IPS DF 6.9 (cell line): ENCODE results near the gene LTBP1.

Experiments used
- DNase-seq: peaks from one replicate; pipeline ENCODE4 v3.0.0-alpha.2; 2013; ENCODE audit warnings: low read depth, low spot score
- H3K27ac ChIP-seq: one replicate; pipeline ENCODE4 v1.5.1; 2013; ENCODE audit warnings: low read length, control low read depth
- H3K27me3 ChIP-seq: 2 replicates; pipeline ENCODE4 v1.6.1; 2013; ENCODE audit warnings: mild to moderate bottlenecking, low read length; ENCODE audit not compliant: control insufficient read depth, insufficient read depth
- H3K36me3 ChIP-seq: 2 replicates; pipeline ENCODE4 v1.6.1; 2013; ENCODE audit warnings: low read length; ENCODE audit not compliant: control insufficient read depth, insufficient read depth
- H3K4me1 ChIP-seq: 2 replicates; pipeline ENCODE4 v1.6.1; 2013; ENCODE audit warnings: low read length; ENCODE audit not compliant: control insufficient read depth, insufficient read depth
- H3K4me3 ChIP-seq: 2 replicates; pipeline ENCODE4 v1.5.1; 2013; ENCODE audit warnings: mild to moderate bottlenecking, low read length
- H3K9me3 ChIP-seq: 2 replicates; pipeline ENCODE4 v1.6.1; 2013; ENCODE audit warnings: low read length, inconsistent platforms; ENCODE audit not compliant: control insufficient read depth, insufficient read depth
- WGBS: extraction: QIAGEN DNeasy Blood & Tissue Kit; methylation state at CpG from one replicate; pipeline ENCODE4 v1.1.7; 2013; ENCODE audit warnings: mixed read lengths, missing lambda C conversion rate; ENCODE audit not compliant: insufficient read length, insufficient coverage; 5-methylcytosine and 5-hydroxymethylcytosine counted together

LTBP1 gene

DNA sequence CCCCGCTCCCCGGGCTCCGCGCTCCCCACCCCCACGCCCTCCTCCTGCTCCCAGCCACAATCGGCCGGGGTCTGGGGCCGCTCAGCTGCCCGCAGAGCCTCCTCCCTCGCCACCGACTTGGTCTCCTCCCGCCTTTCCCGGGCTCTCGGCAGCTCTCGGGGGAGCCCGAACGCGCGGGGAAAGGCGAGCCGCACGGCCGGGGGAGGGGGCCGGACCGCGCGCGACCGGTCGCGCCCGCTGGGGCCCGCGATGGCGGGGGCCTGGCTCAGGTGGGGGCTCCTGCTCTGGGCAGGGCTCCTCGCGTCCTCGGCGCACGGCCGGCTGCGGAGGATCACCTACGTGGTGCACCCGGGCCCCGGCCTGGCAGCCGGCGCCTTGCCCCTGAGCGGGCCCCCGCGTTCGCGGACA is 327 bp downstream of the LTBP1 start:
- no peak for DNase-seq
- no peak overlapping the region for H3K27ac ChIP-seq
- no CpG with 5 or more reads among the region's 52 CpGs for WGBS

DNA sequence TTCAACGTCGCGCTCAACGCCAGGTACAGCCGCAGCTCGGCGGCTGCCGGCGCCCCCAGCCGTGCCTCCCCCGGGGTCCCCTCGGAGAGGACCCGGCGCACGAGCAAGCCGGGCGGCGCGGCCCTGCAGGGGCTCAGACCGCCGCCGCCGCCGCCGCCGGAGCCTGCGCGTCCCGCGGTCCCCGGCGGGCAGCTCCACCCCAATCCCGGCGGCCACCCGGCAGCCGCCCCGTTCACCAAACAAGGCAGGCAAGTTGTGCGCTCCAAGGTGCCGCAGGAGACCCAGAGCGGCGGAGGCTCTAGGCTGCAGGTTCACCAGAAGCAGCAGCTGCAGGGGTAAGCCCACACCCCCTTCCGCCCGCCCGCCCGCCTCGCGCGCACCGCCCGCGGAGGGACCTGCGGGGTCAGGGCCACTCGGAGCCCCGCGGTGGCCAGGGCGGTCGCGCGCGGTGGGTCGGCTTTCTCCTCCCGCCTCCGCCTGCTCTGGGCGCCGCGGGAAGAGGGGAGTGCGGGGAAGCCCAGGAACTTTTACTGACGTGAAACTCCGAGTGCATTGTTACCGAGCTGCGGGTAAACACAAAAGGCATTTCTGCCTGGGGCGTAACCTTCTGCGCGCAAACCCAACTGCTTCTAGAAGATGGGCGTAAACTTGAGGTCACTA is 861 bp downstream of the LTBP1 start:
- Histone ChIP-seq H3K27me3 (no peaks in the 10 kb centered on the region), H3K4me1 (0 out of 2 replicates have a peak, but pooled peaks cover 2% of the 10 kb centered on the region), H3K9me3 (no peaks in the 10 kb centered on the region), H3K27ac (no peak overlapping the region), H3K4me3 (peak overlapping the region; percentile 46), H3K36me3 (no peaks in the 10 kb centered on the region; the same call in 1 of the 2 replicates)
- DNase-seq, result no peak
- WGBS, result no CpG with 5 or more reads among the region's 75 CpGs

More for the DNA sequence above, 327 bp downstream of the LTBP1 start:
- H3K4me3 ChIP-seq, result peak overlapping the region; percentile 46
- no peaks in the 10 kb centered on the region; the same call in 1 of the 2 replicates for H3K36me3 ChIP-seq
- no peaks in the 10 kb centered on the region for H3K27me3 ChIP-seq
- H3K9me3 ChIP-seq, result no peaks in the 10 kb centered on the region
- H3K4me1 ChIP-seq, result 0 out of 2 replicates have a peak, but pooled peaks cover 2% of the 10 kb centered on the region

DNA sequence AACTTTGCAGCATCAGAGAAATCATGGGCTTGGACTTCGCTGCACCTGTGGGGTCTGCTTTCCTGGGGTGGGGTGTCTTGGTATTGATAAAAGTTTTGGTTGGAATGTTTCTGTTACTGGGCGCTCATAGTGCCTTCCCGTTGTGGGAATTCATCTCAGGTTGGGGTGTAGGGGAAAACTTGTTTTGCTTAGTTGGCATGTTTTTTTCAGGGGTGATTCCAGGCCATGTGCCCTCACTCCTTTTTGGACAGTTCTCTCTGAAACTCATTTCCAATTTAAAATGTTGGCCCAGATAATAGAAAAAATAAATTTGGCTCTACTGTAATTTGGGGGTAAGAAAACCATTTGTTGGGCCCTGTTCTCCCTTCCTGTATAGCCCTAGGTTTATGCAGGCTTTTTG is 1.5 kb downstream of the LTBP1 start:
- Histone ChIP-seq H3K4me3 (peak overlapping the region; percentile 46; the same call in 1 of the 2 replicates), H3K27me3 (no peaks in the 10 kb centered on the region), H3K36me3 (no peaks in the 10 kb centered on the region; the same call in 1 of the 2 replicates), H3K9me3 (no peaks in the 10 kb centered on the region), H3K4me1 (0 out of 2 replicates have a peak, but pooled peaks cover 2% of the 10 kb centered on the region), H3K27ac (no peak overlapping the region)
- no peak for DNase-seq
- no CpG with 5 or more reads among the region's 3 CpGs for WGBS

GRCh38 chr2:32949260-32949659 is 2.5 kb downstream of the LTBP1 start:
- WGBS, result no CpG with 5 or more reads among the region's 3 CpGs
- Histone ChIP-seq H3K4me3 (no peak overlapping the region), H3K9me3 (no peaks in the 10 kb centered on the region), H3K4me1 (0 out of 2 replicates have a peak, but pooled peaks cover 2% of the 10 kb centered on the region), H3K36me3 (no peaks in the 10 kb centered on the region; the same call in 1 of the 2 replicates), H3K27ac (no peak overlapping the region), H3K27me3 (no peaks in the 10 kb centered on the region)
- DNase-seq, result no peak

- DNase-seq, result no peak
- Histone ChIP-seq H3K36me3 (no peaks in the 10 kb centered on the region; the same call in 1 of the 2 replicates), H3K27me3 (no peaks in the 10 kb centered on the region), H3K4me1 (no peaks in the 10 kb centered on the region), H3K4me3 (no peak overlapping the region), H3K27ac (no peak overlapping the region), H3K9me3 (no peaks in the 10 kb centered on the region)
- 100% methylated on average over 1 of the region's 4 CpGs for whole genome bisulfite sequencing
These were observed 4.9 kb downstream of the LTBP1 start for GRCh38 chr2:32951672-32952071.

- DNase-seq, result no peak
- no peaks in the 10 kb centered on the region for H3K4me1 ChIP-seq
- WGBS, result no CpG with 5 or more reads among the region's 10 CpGs
These were observed 6.2 kb downstream of the LTBP1 start for GRCh38 chr2:32952761-32953476.

GRCh38 chr2:32954206-32954605 is 7.5 kb downstream of the LTBP1 start:
- H3K4me3 ChIP-seq, result no peak overlapping the region
- DNase-seq, result no peak
- no CpG with 5 or more reads among the region's 5 CpGs for WGBS
- H3K27ac ChIP-seq, result no peak overlapping the region
- H3K4me1 ChIP-seq, result no peaks in the 10 kb centered on the region
- H3K9me3 ChIP-seq, result no peaks in the 10 kb centered on the region
- no peaks in the 10 kb centered on the region for H3K36me3 ChIP-seq
- H3K27me3 ChIP-seq, result no peaks in the 10 kb centered on the region

More at GRCh38 chr2:32952761-32953476, 6.2 kb downstream of the LTBP1 start:
- no peak overlapping the region for H3K27ac ChIP-seq
- no peaks in the 10 kb centered on the region for H3K27me3 ChIP-seq
- no peaks in the 10 kb centered on the region for H3K9me3 ChIP-seq
- H3K4me3 ChIP-seq, result no peak overlapping the region
- H3K36me3 ChIP-seq, result no peaks in the 10 kb centered on the region

DNA sequence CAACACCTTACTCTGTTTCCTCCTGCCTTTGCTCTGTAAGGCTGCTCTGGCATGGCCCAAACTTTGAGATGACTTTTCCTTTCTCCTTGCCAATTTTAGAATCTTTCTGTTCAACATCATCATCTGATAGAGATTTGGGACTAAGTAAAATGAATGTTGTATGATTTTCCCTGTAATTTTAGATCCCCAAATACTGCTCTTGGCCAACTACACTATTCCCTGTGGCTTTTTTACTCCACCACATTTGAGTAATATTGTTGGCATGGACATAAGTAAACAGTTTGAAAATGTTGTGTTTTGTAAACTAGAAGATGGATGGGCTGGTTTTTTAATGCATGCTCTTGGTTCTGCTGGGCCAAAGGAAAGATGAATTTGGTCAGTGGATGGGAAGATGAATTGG is 12.1 kb downstream of the LTBP1 start:
- DNase-seq, result no peak
- Histone ChIP-seq H3K4me1 (no peaks in the 10 kb centered on the region), H3K27ac (no peak overlapping the region)

DNA sequence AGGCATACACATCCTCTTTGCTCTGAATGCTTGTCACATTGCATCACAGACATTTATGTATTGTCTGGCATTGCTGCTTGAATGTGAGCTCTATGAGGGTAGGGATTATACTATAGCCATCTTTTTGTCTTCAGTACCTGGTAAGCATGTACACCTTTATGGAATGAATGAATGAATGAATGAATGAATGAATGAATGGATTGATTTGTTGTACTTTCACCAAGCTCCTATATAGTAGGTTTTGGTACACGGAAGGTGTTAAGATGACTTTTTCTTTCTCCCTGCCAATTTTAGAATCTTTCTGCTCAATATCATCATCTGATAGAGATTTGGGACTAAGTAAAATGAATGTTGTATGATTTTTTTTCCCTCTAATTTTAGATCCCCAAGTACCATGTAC is 13.5 kb downstream of the LTBP1 start:
- no peak overlapping the region for H3K4me3 ChIP-seq
- no peaks in the 10 kb centered on the region for H3K27me3 ChIP-seq
- no peaks in the 10 kb centered on the region for H3K9me3 ChIP-seq
- H3K4me1 ChIP-seq, result no peaks in the 10 kb centered on the region
- no peak for DNase-seq
- no peak overlapping the region for H3K27ac ChIP-seq
- no CpG with 5 or more reads among the region's 1 CpG for WGBS
- no peaks in the 10 kb centered on the region for H3K36me3 ChIP-seq

More for the DNA sequence above, 12.1 kb downstream of the LTBP1 start:
- H3K9me3 ChIP-seq, result no peaks in the 10 kb centered on the region
- H3K4me3 ChIP-seq, result no peak overlapping the region
- H3K27me3 ChIP-seq, result no peaks in the 10 kb centered on the region
- no peaks in the 10 kb centered on the region for H3K36me3 ChIP-seq

- WGBS, result 100% methylated on average over 1 of the region's 9 CpGs
- no peaks in the 10 kb centered on the region for H3K36me3 ChIP-seq
- no peak for DNase-seq
- no peaks in the 10 kb centered on the region for H3K9me3 ChIP-seq
- no peak overlapping the region for H3K27ac ChIP-seq
- no peaks in the 10 kb centered on the region for H3K4me1 ChIP-seq
- no peak overlapping the region for H3K4me3 ChIP-seq
- no peaks in the 10 kb centered on the region for H3K27me3 ChIP-seq
These were observed 14.1 kb downstream of the LTBP1 start for GRCh38 chr2:32960647-32961403.
